ENCODE measurements around the gene PBX3. TPM values are rescaled to one million over a fixed set of nuclear protein-coding genes. Genes with fewer than 3 reads are reported as not detected.

PBX3 gene
- total RNA-seq, 1 donor from 2014 or later = 11.0 TPM

DNA sequence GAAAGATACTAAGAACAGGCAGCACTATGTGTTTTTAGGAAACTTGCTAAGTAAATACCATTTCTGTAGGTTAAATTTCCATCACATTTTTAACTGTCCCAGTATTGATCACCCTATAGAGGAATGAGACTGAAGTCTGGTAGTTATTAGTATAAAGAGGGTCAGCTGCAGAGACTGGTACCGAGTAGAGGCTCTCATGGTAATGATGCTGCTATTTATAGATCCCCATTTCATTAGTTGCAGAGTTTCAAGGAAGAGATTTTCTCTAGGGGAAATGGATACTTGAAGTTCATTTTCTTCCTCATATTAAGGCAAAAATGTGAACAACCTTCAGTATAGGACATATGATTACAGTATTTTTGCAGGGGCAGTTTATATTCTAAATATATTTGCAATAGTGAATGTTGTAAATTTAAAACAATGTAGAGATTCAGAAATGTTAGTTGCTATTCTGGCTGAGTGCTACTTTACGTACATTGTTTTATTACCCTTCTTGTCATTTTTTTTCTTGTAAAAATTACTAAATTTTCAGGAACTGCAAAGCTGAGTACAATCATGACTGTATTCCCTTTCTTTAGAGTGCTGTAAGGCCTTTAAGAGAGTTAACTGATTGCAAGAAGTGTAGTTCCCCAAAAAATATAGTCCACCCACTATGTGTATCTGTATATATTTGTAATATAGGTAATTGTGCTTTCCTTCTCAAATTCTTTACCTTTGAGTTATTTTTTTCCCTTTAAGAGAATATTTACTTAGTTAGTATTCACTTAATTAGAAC lies 14.7 kb downstream of the PBX3 start:
- no peak for DNase-seq (ENCODE audit: low read depth)
- no peak overlapping the region for H3K4me3 ChIP-seq (ENCODE audit: low read depth, low read length)
- TF ChIP-seq, protein P1, sequence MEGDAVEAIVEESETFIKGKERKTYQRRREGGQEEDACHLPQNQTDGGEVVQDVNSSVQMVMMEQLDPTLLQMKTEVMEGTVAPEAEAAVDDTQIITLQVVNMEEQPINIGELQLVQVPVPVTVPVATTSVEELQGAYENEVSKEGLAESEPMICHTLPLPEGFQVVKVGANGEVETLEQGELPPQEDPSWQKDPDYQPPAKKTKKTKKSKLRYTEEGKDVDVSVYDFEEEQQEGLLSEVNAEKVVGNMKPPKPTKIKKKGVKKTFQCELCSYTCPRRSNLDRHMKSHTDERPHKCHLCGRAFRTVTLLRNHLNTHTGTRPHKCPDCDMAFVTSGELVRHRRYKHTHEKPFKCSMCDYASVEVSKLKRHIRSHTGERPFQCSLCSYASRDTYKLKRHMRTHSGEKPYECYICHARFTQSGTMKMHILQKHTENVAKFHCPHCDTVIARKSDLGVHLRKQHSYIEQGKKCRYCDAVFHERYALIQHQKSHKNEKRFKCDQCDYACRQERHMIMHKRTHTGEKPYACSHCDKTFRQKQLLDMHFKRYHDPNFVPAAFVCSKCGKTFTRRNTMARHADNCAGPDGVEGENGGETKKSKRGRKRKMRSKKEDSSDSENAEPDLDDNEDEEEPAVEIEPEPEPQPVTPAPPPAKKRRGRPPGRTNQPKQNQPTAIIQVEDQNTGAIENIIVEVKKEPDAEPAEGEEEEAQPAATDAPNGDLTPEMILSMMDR (conservative IDR thresholded peaks at IDR 0.05; ENCODE audit: low read depth, low read length) = no peak

DNA sequence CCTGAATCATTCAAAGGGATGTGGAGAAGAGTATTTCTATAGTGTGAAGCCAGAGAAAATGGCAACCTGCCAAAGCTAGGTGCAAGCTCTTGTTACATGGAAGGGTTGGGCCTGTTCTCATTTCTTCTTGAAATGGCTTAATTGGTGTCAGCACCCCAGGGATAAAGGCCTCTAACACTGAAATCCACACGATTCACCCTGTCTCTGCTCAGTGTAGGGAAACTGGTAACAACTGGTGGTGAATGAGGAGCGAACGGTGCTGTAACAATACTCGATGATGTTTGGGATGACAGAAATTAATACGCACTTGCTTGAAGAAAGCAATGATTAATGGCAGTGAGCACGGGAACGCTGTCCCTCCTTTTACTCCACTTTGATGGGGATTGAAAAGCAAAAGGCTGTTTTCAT lies 16.2 kb downstream of the PBX3 start:
- no peak for DNase-seq (ENCODE audit: low read depth)
- TF ChIP-seq, protein P1 (conservative IDR thresholded peaks at IDR 0.05; ENCODE audit: low read depth, low read length) = no peak
- no peak overlapping the region for H3K4me3 ChIP-seq (ENCODE audit: low read depth, low read length)

DNA sequence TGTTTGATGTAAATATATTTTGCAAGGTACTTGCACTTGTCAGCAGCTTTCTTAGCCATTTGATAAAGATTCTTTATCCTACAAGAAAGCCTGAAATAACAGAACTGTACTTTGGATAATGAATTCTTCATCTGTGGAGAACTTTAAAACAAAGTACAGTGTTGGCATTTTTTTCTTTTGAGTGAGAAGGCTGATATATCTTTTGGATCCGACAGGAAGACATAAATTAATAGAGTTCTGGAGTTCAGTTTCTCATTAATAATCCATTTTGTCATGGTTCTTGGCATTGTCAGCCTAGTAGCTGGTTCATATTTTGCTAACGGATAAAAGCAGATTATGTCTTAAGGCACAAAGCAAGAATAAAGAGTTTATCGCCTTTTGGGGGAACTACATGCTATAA lies 17.0 kb downstream of the PBX3 start:
- DNase-seq (ENCODE audit: low read depth) = no peak
- TF ChIP-seq, protein P1 (conservative IDR thresholded peaks at IDR 0.05; ENCODE audit: low read depth, low read length) = no peak
- no peak overlapping the region for H3K4me3 ChIP-seq (ENCODE audit: low read depth, low read length)

DNA sequence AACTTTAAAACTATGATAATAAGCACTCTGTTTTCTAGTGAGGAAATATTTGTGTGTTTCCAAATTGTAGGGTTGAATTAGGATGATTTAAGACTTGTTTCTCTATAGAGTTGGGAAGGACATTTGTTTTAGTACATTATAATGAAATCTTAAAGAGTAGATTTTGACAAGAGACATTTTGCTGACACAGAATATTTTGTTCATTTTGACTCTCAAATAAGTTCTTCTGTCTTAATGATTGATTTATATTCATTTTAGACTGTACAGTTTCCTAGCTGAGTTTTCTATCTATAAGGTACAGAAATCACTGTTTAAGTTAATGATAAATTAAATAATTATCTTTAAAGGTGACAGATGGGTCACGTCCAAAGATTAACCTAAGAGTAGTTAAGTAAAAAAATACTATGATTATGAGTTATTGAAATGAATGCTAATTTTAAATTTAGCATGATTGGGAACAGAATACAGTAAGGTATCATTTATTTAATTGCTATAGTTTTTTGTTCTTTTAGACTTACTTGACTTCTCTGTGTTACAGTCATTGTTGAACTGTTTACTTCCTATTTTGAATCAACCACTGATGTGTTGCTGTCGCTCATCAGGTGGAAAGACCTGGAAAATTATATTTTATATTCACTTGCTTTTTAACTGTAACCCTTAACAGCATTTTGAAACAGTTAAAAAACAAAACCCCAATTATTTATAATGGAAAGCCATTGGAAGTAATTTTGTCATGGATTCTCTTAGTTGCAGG lies 19.5 kb downstream of the PBX3 start:
- no peak overlapping the region for H3K4me3 ChIP-seq (ENCODE audit: low read depth, low read length)
- DNase-seq (ENCODE audit: low read depth) = no peak
- TF ChIP-seq, protein P1 (conservative IDR thresholded peaks at IDR 0.05; ENCODE audit: low read depth, low read length) = no peak

DNA sequence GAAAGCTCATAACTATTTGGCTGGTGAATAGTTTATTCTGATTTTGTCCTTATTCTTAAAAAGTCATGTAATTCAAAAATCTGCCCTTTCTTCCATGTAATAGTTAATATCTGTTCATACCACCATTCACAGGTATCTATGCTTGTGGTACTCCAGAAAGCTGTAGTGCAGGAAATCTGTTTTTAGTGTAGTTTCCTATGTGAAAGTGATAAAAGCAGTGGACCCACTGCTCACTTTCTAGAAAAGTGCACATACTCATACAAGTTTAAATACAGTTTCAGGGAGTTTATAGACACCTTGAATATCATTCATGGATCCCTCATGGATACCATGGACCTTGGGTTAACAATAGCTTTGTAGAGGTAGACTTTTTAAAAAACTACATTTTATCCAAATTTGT lies 20.2 kb downstream of the PBX3 start:
- no peak overlapping the region for H3K4me3 ChIP-seq (ENCODE audit: low read depth, low read length)
- DNase-seq (ENCODE audit: low read depth) = no peak
- TF ChIP-seq, protein P1 (conservative IDR thresholded peaks at IDR 0.05; ENCODE audit: low read depth, low read length) = no peak

DNA sequence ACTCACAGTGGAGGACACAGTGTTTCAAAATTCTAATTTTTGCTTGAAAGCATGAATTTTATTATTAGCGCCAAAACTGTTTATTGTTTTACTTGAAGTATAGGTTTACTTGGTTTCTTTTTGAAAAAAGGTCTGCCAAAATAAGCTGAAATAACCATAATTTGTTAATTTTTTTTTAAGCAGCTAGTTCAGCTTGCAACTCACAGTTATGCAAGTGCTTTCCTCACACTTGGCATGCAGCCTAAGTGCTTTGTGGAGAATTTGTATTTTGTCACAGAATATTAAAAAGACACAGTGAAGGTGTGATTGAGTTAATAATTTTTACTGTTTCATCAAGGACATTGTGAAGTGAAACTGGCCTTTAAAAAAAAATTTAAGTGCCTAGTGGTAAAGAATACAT lies 21.6 kb downstream of the PBX3 start:
- no peak for DNase-seq (ENCODE audit: low read depth)
- TF ChIP-seq, protein P1 (conservative IDR thresholded peaks at IDR 0.05; ENCODE audit: low read depth, low read length) = no peak
- no peak overlapping the region for H3K4me3 ChIP-seq (ENCODE audit: low read depth, low read length)

All from epithelial cell of proximal tubule (primary cell).